Small intestine (tissue), 7 donors: Measurements from ENCODE around the gene ARHGEF37. TPM values are rescaled to one million over a fixed set of nuclear protein-coding genes. Genes with fewer than 3 reads are reported as not detected.
"Not testable (repeated sequence)": the region's sequence is repeated elsewhere in the genome, so short reads cannot be mapped to it uniquely, and the experiment has no call there.

Experiments used
- DNase-seq, 2 donors: peaks; one replicate each; pipeline versions ENCODE4 v3.0.0 to v3.0.0-alpha.2; 2013
- FAIRE-seq: peaks from 2 replicates; lab custom pipeline; 2012; peaks lifted over from hg19 to GRCh38; lab: Jason Lieb, UNC
- H3K27ac ChIP-seq, 3 donors: one replicate each; pipeline ENCODE4 v1.5.1; 2013; ENCODE audit warnings: low read length in 2 of 3, mild to moderate bottlenecking in 2 of 3, control low read depth in 1 of 3, inconsistent platforms in 1 of 3, low read depth in 1 of 3, moderate library complexity in 1 of 3
- H3K27me3 ChIP-seq, 3 donors: one replicate each; pipeline ENCODE4 v1.6.1; 2013; ENCODE audit warnings: low read length in 3 of 3, inconsistent platforms in 1 of 3; ENCODE audit not compliant: control insufficient read depth in 3 of 3, insufficient read depth in 3 of 3
- H3K36me3 ChIP-seq, 3 donors: one replicate each; pipeline ENCODE4 v1.6.1; 2013; ENCODE audit warnings: low read length in 3 of 3, inconsistent platforms in 1 of 3, low read depth in 1 of 3, mild to moderate bottlenecking in 1 of 3, moderate library complexity in 1 of 3; ENCODE audit not compliant: control insufficient read depth in 3 of 3, insufficient read depth in 2 of 3
- H3K4me1 ChIP-seq, 3 donors: one replicate each; pipeline ENCODE4 v1.6.1; 2013; ENCODE audit warnings: low read length in 2 of 3, inconsistent platforms in 1 of 3, low read depth in 1 of 3, mild to moderate bottlenecking in 1 of 3, moderate library complexity in 1 of 3; ENCODE audit not compliant: control insufficient read depth in 3 of 3, insufficient read depth in 2 of 3
- H3K4me3 ChIP-seq, 3 donors: one replicate each; pipeline ENCODE4 v1.5.1; 2013; ENCODE audit warnings: low read length in 3 of 3, control low read depth in 1 of 3, inconsistent platforms in 1 of 3, low read depth in 1 of 3, mild to moderate bottlenecking in 1 of 3, moderate library complexity in 1 of 3
- H3K9me3 ChIP-seq, 2 donors: one replicate each; pipeline ENCODE4 v1.6.1; 2013; ENCODE audit warnings: low read depth in 1 of 2, low read length in 1 of 2; ENCODE audit not compliant: control insufficient read depth in 2 of 2, insufficient read depth in 1 of 2
- WGBS, 3 donors: extraction: QIAGEN DNeasy Blood & Tissue Kit; methylation state at CpG; one replicate each; pipeline ENCODE4 v1.1.7; 2013; 5-methylcytosine and 5-hydroxymethylcytosine counted together
- polyA plus RNA-seq, 4 donors: library from polyadenylated mRNA; stranded (reverse) in 3 of 4; unstranded in 1 of 4; fragments of 200-250 nt in 3 of 4; fragments of 120-200 nt in 1 of 4; gene quantifications; one replicate each; pipeline versions ENCODE4 v1.2.1 to v1.2.3, GENCODE V29; 2013
- donor health status: healthy with polysubstance abuse.
- donor health status: control.
- donor health status: control.
- donor health status: Bipolar disorder and iron deficiency.
- donor health status: healthy.

The ARHGEF37 gene
- polyA plus RNA-seq, 4 donors, result 2.8 to 8.7 (median 4.0) TPM

- WGBS, 3 donors, result 8 to 56% (median 30%) methylated on average over 1 of the region's 1 CpG
- no peaks in the 10 kb centered on the region for H3K27me3 ChIP-seq
- FAIRE-seq (no peak), DNase-seq (peak; percentile 58 to 59)
- H3K4me1 ChIP-seq, result peaks cover 1 to 19% (median 8%) of the 10 kb centered on the region in 3 donors
- H3K27ac ChIP-seq, result peak overlapping the region; percentile 45 to 69 (median 46)
- H3K9me3 ChIP-seq, result no peaks in the 10 kb centered on the region
- no peak overlapping the region for H3K4me3 ChIP-seq
- H3K36me3 ChIP-seq, result no peaks in the 10 kb centered on the region
Observed at GRCh38 chr5:149586708-149587318, 5.5 kb downstream of the ARHGEF37 start.

GRCh38 chr5:149588936-149589335 lies 7.6 kb downstream of the ARHGEF37 start:
- no peak for FAIRE-seq
- Histone ChIP-seq H3K27me3 (no peaks in the 10 kb centered on the region), H3K9me3 (no peaks in the 10 kb centered on the region), H3K4me3 (no peak overlapping the region), H3K4me1 (peaks cover 0 to 11% (median 4%) of the 10 kb centered on the region in 3 donors), H3K36me3 (no peaks in the 10 kb centered on the region), H3K27ac (no peak overlapping the region)
- WGBS, 3 donors, result 96 to 100% (median 97%) methylated on average over 1 of the region's 1 CpG
- DNase-seq, result no peak

- H3K4me3 ChIP-seq, result no peak overlapping the region
- H3K9me3 ChIP-seq, result no peaks in the 10 kb centered on the region
- H3K27ac ChIP-seq, result no peak overlapping the region
- peaks cover 0 to 4% (median 3%) of the 10 kb centered on the region in 3 donors for H3K36me3 ChIP-seq
- no peaks in the 10 kb centered on the region for H3K27me3 ChIP-seq
- DNase-seq (no peak), FAIRE-seq (no peak)
- WGBS, 3 donors, result 76 to 92% (median 80%) methylated on average over 2 of the region's 2 CpGs
- no peaks in the 10 kb centered on the region for H3K4me1 ChIP-seq
Observed at GRCh38 chr5:149593370-149593769, 12.1 kb downstream of the ARHGEF37 start.

GRCh38 chr5:149594206-149594895 lies 13.1 kb downstream of the ARHGEF37 start:
- H3K27me3 ChIP-seq, result no peaks in the 10 kb centered on the region
- H3K4me3 ChIP-seq, result no peak overlapping the region
- no peak overlapping the region for H3K27ac ChIP-seq
- H3K9me3 ChIP-seq, result no peaks in the 10 kb centered on the region
- H3K36me3 ChIP-seq, result peaks cover 0 to 4% (median 3%) of the 10 kb centered on the region in 3 donors
- no peak for FAIRE-seq
- no peaks in the 10 kb centered on the region for H3K4me1 ChIP-seq
- DNase-seq, result no peak
- 83 to 86% (median 85%) methylated on average over 5 of the region's 5 CpGs for WGBS, 3 donors

GRCh38 chr5:149595105-149595504 lies 13.8 kb downstream of the ARHGEF37 start:
- not testable (repeated sequence) for H3K27me3 ChIP-seq, H3K4me1 ChIP-seq, H3K36me3 ChIP-seq, FAIRE-seq, H3K27ac ChIP-seq, DNase-seq, H3K4me3 ChIP-seq, H3K9me3 ChIP-seq
- 85 to 94% (median 91%) methylated on average over 3 of the region's 3 CpGs for whole genome bisulfite sequencing, 3 donors

- WGBS, 3 donors, result 79 to 94% (median 88%) methylated on average over 2 of the region's 2 CpGs
- peak overlapping the region in 1 of 3 donors; percentile 18 for H3K27ac ChIP-seq
- H3K27me3 ChIP-seq, result no peaks in the 10 kb centered on the region
- no peaks in the 10 kb centered on the region for H3K9me3 ChIP-seq
- no peaks in the 10 kb centered on the region for H3K4me1 ChIP-seq
- H3K4me3 ChIP-seq, result no peak overlapping the region
- no peak for FAIRE-seq
- H3K36me3 ChIP-seq, result peaks cover 0 to 4% (median 3%) of the 10 kb centered on the region in 3 donors
- no peak for DNase-seq
Observed at GRCh38 chr5:149596712-149597111, 15.4 kb downstream of the ARHGEF37 start.

- peaks cover 0 to 4% (median 3%) of the 10 kb centered on the region in 3 donors for H3K36me3 ChIP-seq
- no peak overlapping the region for H3K4me3 ChIP-seq
- H3K27ac ChIP-seq, result no peak overlapping the region
- H3K4me1 ChIP-seq, result no peaks in the 10 kb centered on the region
- 97 to 98% (median 98%) methylated on average over 7 of the region's 7 CpGs for WGBS, 3 donors
- no peak for DNase-seq
- no peaks in the 10 kb centered on the region for H3K27me3 ChIP-seq
- no peak for FAIRE-seq
- H3K9me3 ChIP-seq, result no peaks in the 10 kb centered on the region
Observed at GRCh38 chr5:149597618-149598017, 16.3 kb downstream of the ARHGEF37 start.

GRCh38 chr5:149598234-149598633 lies 16.9 kb downstream of the ARHGEF37 start:
- not testable (repeated sequence) for H3K4me3 ChIP-seq, H3K4me1 ChIP-seq, H3K27me3 ChIP-seq, DNase-seq, H3K9me3 ChIP-seq, H3K27ac ChIP-seq, H3K36me3 ChIP-seq, FAIRE-seq
- 89 to 94% (median 90%) methylated on average over 2 of the region's 2 CpGs for WGBS, 3 donors
